B cell (primary cell): Measurements from ENCODE around the gene CREB3L1.

Source experiments
- CTCF ChIP-seq: fragments of 200-600 bp; IDR thresholded peaks from one replicate; pipeline ENCODE4 v1.8.0; 2022; ENCODE audit warnings: antibody characterized with exemption, mild to moderate bottlenecking
- EZH2 ChIP-seq: IDR thresholded peaks from 2 replicates; pipeline ENCODE4 v1.6.1; 2012; ENCODE audit warnings: borderline replicate concordance, low read depth, mild to moderate bottlenecking, moderate library complexity, low read length; ENCODE audit not compliant: insufficient read depth, poor library complexity, severe bottlenecking

DNA sequence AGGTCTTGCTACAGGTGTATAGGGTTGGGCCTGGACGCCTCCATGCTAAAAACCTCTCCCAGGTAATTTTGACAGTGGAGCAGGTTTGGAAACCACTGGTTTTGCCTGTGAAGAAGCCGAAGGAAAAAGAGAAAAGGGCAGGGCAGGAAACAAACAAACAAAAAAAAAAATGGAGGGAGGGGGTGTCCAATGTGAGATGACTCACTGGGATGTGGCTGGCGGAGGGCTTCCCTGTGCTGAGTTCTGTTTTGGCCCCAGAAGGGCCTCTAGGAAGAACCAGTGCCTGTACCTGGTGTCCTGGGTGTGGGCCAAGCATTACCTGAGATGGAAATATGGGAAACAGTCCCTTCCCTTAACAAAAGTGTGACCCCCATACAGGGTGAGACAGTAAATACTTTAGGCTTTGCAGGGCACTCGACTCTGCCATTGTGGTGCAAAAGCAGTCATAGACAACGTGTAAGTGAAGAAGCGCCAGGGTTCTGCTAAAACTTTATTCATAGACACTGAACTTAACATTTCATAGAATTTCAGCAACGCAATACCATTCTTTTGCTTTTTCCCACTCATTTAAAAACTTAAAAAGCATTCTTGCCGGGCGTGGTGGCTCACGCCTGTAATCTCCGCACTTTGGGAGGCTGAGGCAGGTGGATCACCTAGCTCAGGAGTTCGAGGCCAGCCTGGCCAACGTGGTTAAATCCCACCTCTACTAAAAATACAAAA, 60.3 kb downstream of the CREB3L1 start:
- TF ChIP-seq CTCF (no peak), EZH2 (no peak)
